IMR-90 (cell line): ENCODE data around the gene LMO4. TPM values are rescaled to one million over a fixed set of nuclear protein-coding genes. Genes with fewer than 3 reads are reported as not detected.

Experiments
- ATAC-seq: fragments of 200-7000 bp; cut with Tn5 transposase; 2 replicates; pipeline ENCODE4 v1.9.1; 2020; ENCODE audit warnings: low read depth, mild to moderate bottlenecking, moderate library complexity
- BruUV-seq: library from RNA; stranded (reverse); fragments of 400-500 nt; replicated peaks from 2 replicates; lab custom pipeline; 2021; lab: Mats Ljungman, UMichigan
- CTCF ChIA-PET: fragments of 300-600 bp; formaldehyde crosslinking; extraction: SDS; loops from one replicate; lab custom pipeline; 2021; ENCODE audit warnings: antibody characterized with exemption; lab: Yijun Ruan, JAX
- POLR2A ChIA-PET: fragments of 300-600 bp; sonication (Branson Sonifier 250); formaldehyde crosslinking; loops from one replicate; lab custom pipeline; 2022; ENCODE audit warnings: antibody characterized with exemption; ENCODE audit not compliant: unreplicated experiment; lab: Charles Lee
- DNase-seq: peaks from one replicate; pipeline ENCODE4 v3.0.0; 2013
- H2AFZ ChIP-seq: replicated peaks from 2 replicates; pipeline ENCODE3; 2013; ENCODE audit warnings: low read length, mild to moderate bottlenecking; ENCODE audit not compliant: poor library complexity
- H2AK5ac ChIP-seq: 2 replicates; pipeline ENCODE4 v1.6.1; 2013; ENCODE audit warnings: low read depth, low read length, inconsistent platforms
- H2AK9ac ChIP-seq: replicated peaks from 2 replicates; pipeline ENCODE3; 2013; ENCODE audit warnings: mild to moderate bottlenecking, low read depth, low read length, moderate library complexity; ENCODE audit not compliant: poor library complexity
- H2BK120ac ChIP-seq: 2 replicates; pipeline ENCODE4 v1.6.1; 2013; ENCODE audit warnings: low read depth, low read length, inconsistent platforms
- H2BK15ac ChIP-seq: 3 replicates; pipeline ENCODE4 v1.6.1; 2013; ENCODE audit warnings: low read depth, low read length, inconsistent platforms
- H2BK20ac ChIP-seq: 2 replicates; pipeline ENCODE4 v1.6.1; 2013; ENCODE audit warnings: low read depth, mild to moderate bottlenecking, inconsistent platforms, low read length, moderate library complexity
- H2BK5ac ChIP-seq: 2 replicates; pipeline ENCODE4 v1.6.1; 2013; ENCODE audit warnings: mild to moderate bottlenecking, low read depth, low read length, inconsistent platforms; ENCODE audit not compliant: poor library complexity, severe bottlenecking
- H3K14ac ChIP-seq: replicated peaks from 2 replicates; pipeline ENCODE4 v1.6.1; 2013; ENCODE audit warnings: low read depth, low read length, inconsistent platforms
- H3K18ac ChIP-seq: 2 replicates; pipeline ENCODE4 v1.6.1; 2013; ENCODE audit warnings: low read depth, low read length, control low read depth
- H3K23ac ChIP-seq: 2 replicates; pipeline ENCODE4 v1.6.1; 2013; ENCODE audit warnings: low read depth, low read length, inconsistent platforms
- H3K27ac ChIP-seq: 2 replicates; pipeline ENCODE4 v1.5.1; 2013; ENCODE audit warnings: mild to moderate bottlenecking, control low read depth, low read length; ENCODE audit not compliant: insufficient read depth
- H3K27me3 ChIP-seq: 2 replicates; pipeline ENCODE4 v1.6.1; 2013; ENCODE audit warnings: low read length; ENCODE audit not compliant: control insufficient read depth, insufficient read depth
- H3K36me3 ChIP-seq: 2 replicates; pipeline ENCODE4 v1.6.1; 2013; ENCODE audit warnings: low read length, mixed read lengths; ENCODE audit not compliant: control insufficient read depth, insufficient read depth
- H3K4ac ChIP-seq: 2 replicates; pipeline ENCODE4 v1.6.1; 2013; ENCODE audit warnings: low read depth, low read length, inconsistent platforms
- H3K4me1 ChIP-seq: 2 replicates; pipeline ENCODE4 v1.6.1; 2013; ENCODE audit warnings: low read length, mixed read lengths; ENCODE audit not compliant: control insufficient read depth, insufficient read depth
- H3K4me2 ChIP-seq: 2 replicates; pipeline ENCODE4 v1.6.1; 2013; ENCODE audit warnings: low read depth, mild to moderate bottlenecking, control low read depth, low read length, moderate library complexity
- H3K4me3 ChIP-seq: 2 replicates; pipeline ENCODE4 v1.5.1; 2013; ENCODE audit warnings: low read depth, mild to moderate bottlenecking, control low read depth, low read length, moderate library complexity; ENCODE audit not compliant: insufficient read depth
- H3K56ac ChIP-seq: 2 replicates; pipeline ENCODE4 v1.6.1; 2013; ENCODE audit warnings: low read length, inconsistent platforms; ENCODE audit not compliant: insufficient read depth; ENCODE audit errors: extremely low read depth
- H3K79me1 ChIP-seq, 2 experiments: 2 replicates each; pipeline ENCODE4 v1.6.1; 2013; ENCODE audit warnings: low read length in 2 of 2, inconsistent platforms in 1 of 2, low read depth in 1 of 2
- H3K9ac ChIP-seq: 2 replicates; pipeline ENCODE4 v1.6.1; 2013; ENCODE audit warnings: low read depth, low read length, control low read depth
- H3K9me1 ChIP-seq: 2 replicates; pipeline ENCODE4 v1.6.1; 2013; ENCODE audit warnings: low read length, inconsistent platforms; ENCODE audit not compliant: insufficient read depth
- H3K9me3 ChIP-seq: 2 replicates; pipeline ENCODE4 v1.6.1; 2013; ENCODE audit warnings: low read length; ENCODE audit not compliant: control insufficient read depth, insufficient read depth
- H4K20me1 ChIP-seq: 2 replicates; pipeline ENCODE4 v1.6.1; 2013; ENCODE audit warnings: low read length, inconsistent platforms; ENCODE audit not compliant: insufficient read depth
- H4K5ac ChIP-seq: 2 replicates; pipeline ENCODE4 v1.6.1; 2013; ENCODE audit warnings: mild to moderate bottlenecking, low read depth, low read length, control low read depth
- H4K8ac ChIP-seq, 2 experiments: 2 replicates each; pipeline ENCODE4 v1.6.1; 2013; ENCODE audit warnings: low read depth in 2 of 2, low read length in 2 of 2, control low read depth in 1 of 2, inconsistent platforms in 1 of 2
- H4K91ac ChIP-seq: 2 replicates; pipeline ENCODE4 v1.6.1; 2013; ENCODE audit warnings: low read depth, low read length, inconsistent platforms; ENCODE audit not compliant: insufficient read depth
- BHLHE40 ChIP-seq: fragments of 150-350 bp; IDR thresholded peaks from 2 replicates; pipeline ENCODE4 v1.6.1; 2016; ENCODE audit warnings: mild to moderate bottlenecking, low read depth, low read length
- CEBPB ChIP-seq: IDR thresholded peaks from 2 replicates; pipeline ENCODE4 v1.6.1; 2012; ENCODE audit warnings: low read depth, low read length, improper control_type of control experiment
- CHD1 ChIP-seq: IDR thresholded peaks from 2 replicates; pipeline ENCODE4 v1.6.1; 2012; ENCODE audit warnings: low read depth, low read length, improper control_type of control experiment
- FOS ChIP-seq: fragments of 150-350 bp; IDR thresholded peaks from 2 replicates; pipeline ENCODE4 v1.6.1; 2016; ENCODE audit warnings: low read depth, low read length
- RAD21 ChIP-seq: IDR thresholded peaks from 2 replicates; pipeline ENCODE4 v1.6.1; 2012; ENCODE audit warnings: low read length, improper control_type of control experiment
- RFX5 ChIP-seq: IDR thresholded peaks from 2 replicates; pipeline ENCODE4 v1.8.0; 2012; ENCODE audit warnings: low read depth, mild to moderate bottlenecking, low read length, moderate library complexity
- dilution Hi-C: fragments of 300-500 bp; cut with HindIII; formaldehyde crosslinking; loops from one replicate; pipeline ENCODE4 v1.14.3; 2018; ENCODE audit warnings: low sequenced_read_pairs; ENCODE audit not compliant: unreplicated experiment
- in situ Hi-C: fragments of 300-500 bp; cut with MboI; formaldehyde crosslinking; loops from 3 replicates; pipeline ENCODE4 v1.14.3; 2019; ENCODE audit warnings: low sequenced_read_pairs, inconsistent platforms, mixed read lengths
- intact Hi-C: fragments of 100-400 bp; cut with micrococcal nuclease; formaldehyde crosslinking; loops from 2 replicates; pipeline ENCODE4 v1.10.0; 2022
- polyA plus RNA-seq, 3 experiments: library from polyadenylated mRNA; depleted of rRNA; stranded (reverse); fragments of >200 nt; gene quantifications; 2 replicates each; pipeline ENCODE4 v1.2.3, GENCODE V29; 2012; ENCODE audit warnings: low replicate concordance in 1 of 3
- total RNA-seq: library from RNA; depleted of rRNA; stranded (reverse); fragments of >200 nt; gene quantifications from 2 replicates; pipeline ENCODE4 v1.2.3, GENCODE V29; 2012
- TF ChIP-seq, protein P1 (sequence below): conservative IDR thresholded peaks from 2 replicates; pipeline ENCODE4 v1.5.1; 2012; ENCODE audit warnings: mild to moderate bottlenecking, low read depth, low read length, improper control_type of control experiment

Gene LMO4
- total and polyA plus RNA-seq, 2 of the 4 experiments (the other 2 are of a cell fraction): 98.9 to 109 TPM

- no peak for DNase-seq
- intact Hi-C loops: no loop called here
- H3K36me3 ChIP-seq: no peaks in the 10 kb centered on the region
- no peak overlapping the region for H2BK120ac ChIP-seq
- ChIA-PET CTCF (no interaction called here), POLR2A (no interaction called here)
- H3K4me2 ChIP-seq: no peak overlapping the region
- no peak overlapping the region for H2AK5ac ChIP-seq
- H4K5ac ChIP-seq: no peak overlapping the region
- H2BK20ac ChIP-seq: no peak overlapping the region
- peaks cover 1% of the 10 kb centered on the region; the same call in 1 of the 2 replicates for H3K9me3 ChIP-seq
- no peak overlapping the region for H2AFZ ChIP-seq
- H3K79me1 ChIP-seq: no peaks in the 10 kb centered on the region
- H3K27me3 ChIP-seq: no peaks in the 10 kb centered on the region
- no peaks in the 10 kb centered on the region for H4K20me1 ChIP-seq
- no peak overlapping the region for H3K9ac ChIP-seq
- dilution Hi-C loops: no loop called here
- BruUV-seq: no TSS peak
- H3K4me3 ChIP-seq: no peak overlapping the region
- TF ChIP-seq CHD1: no peak
- no peak for TF ChIP-seq CEBPB
- no peak for TF ChIP-seq FOS
- no peak for TF ChIP-seq RAD21
- TF ChIP-seq, protein P1, sequence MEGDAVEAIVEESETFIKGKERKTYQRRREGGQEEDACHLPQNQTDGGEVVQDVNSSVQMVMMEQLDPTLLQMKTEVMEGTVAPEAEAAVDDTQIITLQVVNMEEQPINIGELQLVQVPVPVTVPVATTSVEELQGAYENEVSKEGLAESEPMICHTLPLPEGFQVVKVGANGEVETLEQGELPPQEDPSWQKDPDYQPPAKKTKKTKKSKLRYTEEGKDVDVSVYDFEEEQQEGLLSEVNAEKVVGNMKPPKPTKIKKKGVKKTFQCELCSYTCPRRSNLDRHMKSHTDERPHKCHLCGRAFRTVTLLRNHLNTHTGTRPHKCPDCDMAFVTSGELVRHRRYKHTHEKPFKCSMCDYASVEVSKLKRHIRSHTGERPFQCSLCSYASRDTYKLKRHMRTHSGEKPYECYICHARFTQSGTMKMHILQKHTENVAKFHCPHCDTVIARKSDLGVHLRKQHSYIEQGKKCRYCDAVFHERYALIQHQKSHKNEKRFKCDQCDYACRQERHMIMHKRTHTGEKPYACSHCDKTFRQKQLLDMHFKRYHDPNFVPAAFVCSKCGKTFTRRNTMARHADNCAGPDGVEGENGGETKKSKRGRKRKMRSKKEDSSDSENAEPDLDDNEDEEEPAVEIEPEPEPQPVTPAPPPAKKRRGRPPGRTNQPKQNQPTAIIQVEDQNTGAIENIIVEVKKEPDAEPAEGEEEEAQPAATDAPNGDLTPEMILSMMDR: no peak
- TF ChIP-seq RFX5: no peak
- TF ChIP-seq BHLHE40: no peak
- no peak overlapping the region for H4K91ac ChIP-seq
- in situ Hi-C loops: no loop called here
- H2BK5ac ChIP-seq: no peak overlapping the region
- no peak overlapping the region for H3K14ac ChIP-seq
- no peak overlapping the region for H3K23ac ChIP-seq
- H3K4ac ChIP-seq: no peak overlapping the region
- H3K56ac ChIP-seq: no peak overlapping the region
- H4K8ac ChIP-seq: no peak overlapping the region
- no peaks in the 10 kb centered on the region; the same call in 1 of the 2 replicates for H3K9me1 ChIP-seq
- ATAC-seq: no peak
- no peak overlapping the region for H3K27ac ChIP-seq
- H3K4me1 ChIP-seq: peaks cover 6% of the 10 kb centered on the region
- no peak overlapping the region for H2AK9ac ChIP-seq
- H2BK15ac ChIP-seq: no peak overlapping the region
- no peak overlapping the region for H3K18ac ChIP-seq
Observed at GRCh38 chr1:87388411-87388810, 59.7 kb downstream of the LMO4 start.
